GM12864 (cell line): ENCODE results near the gene CD300A.
"Not testable (repeated sequence)": the region's sequence is repeated elsewhere in the genome, so short reads cannot be mapped to it uniquely, and the experiment has no call there.

Experiments used
- DNase-seq: peaks from one replicate; pipeline ENCODE4 v3.0.0-alpha.2; 2011; ENCODE audit warnings: low read depth
- H3K4me3 ChIP-seq: 2 replicates; pipeline ENCODE4 v1.5.1; 2011; ENCODE audit warnings: mild to moderate bottlenecking, low read depth, low read length, control low read depth
- CTCF ChIP-seq: IDR thresholded peaks from 2 replicates; pipeline ENCODE4 v1.5.1; 2011; ENCODE audit warnings: low read depth, mild to moderate bottlenecking, moderate library complexity, low read length, control low read depth, inconsistent platforms; ENCODE audit errors: missing control alignments

The CD300A gene

GRCh38 chr17:74491626-74492025, 25.2 kb downstream of the CD300A start:
- no peak overlapping the region for H3K4me3 ChIP-seq
- no peak for DNase-seq
- no peak for TF ChIP-seq CTCF

DNA sequence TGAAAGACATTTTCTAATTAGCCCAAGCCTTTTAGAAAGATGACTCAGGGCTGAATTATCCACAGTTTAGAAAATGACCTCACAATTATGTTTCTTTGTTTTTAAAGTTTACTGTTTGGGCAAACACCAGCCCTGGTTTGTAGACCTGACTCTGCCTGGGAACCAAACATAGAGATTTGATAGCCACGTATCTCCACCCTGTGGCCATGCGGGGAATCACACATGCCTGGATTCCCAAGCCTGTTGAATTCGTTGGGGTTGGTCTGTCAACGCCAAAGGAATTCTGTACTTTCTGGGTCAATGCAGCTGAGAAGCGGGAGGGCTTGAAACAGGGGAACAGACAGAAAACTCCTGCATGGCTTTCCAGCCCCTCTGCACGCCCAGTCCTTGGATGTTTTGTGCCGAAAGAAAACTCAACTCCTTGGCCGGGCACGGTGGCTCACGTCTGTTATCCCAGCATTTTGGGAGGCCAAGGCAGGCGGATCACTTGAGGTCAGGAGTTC, 26.9 kb downstream of the CD300A start:
- DNase-seq: peak; percentile 25
- TF ChIP-seq CTCF: peak; percentile 94
- no peak overlapping the region for H3K4me3 ChIP-seq

GRCh38 chr17:74497471-74497870, 31.0 kb downstream of the CD300A start:
- no peak for DNase-seq
- no peak for TF ChIP-seq CTCF
- no peak overlapping the region for H3K4me3 ChIP-seq

- no peak overlapping the region for H3K4me3 ChIP-seq
- no peak for DNase-seq
- no peak for TF ChIP-seq CTCF
Measured at GRCh38 chr17:74499992-74500391, 33.6 kb downstream of the CD300A start.

- no peak for DNase-seq
- no peak for TF ChIP-seq CTCF
- no peak overlapping the region for H3K4me3 ChIP-seq
Measured at GRCh38 chr17:74502861-74503260, 36.4 kb downstream of the CD300A start.

DNA sequence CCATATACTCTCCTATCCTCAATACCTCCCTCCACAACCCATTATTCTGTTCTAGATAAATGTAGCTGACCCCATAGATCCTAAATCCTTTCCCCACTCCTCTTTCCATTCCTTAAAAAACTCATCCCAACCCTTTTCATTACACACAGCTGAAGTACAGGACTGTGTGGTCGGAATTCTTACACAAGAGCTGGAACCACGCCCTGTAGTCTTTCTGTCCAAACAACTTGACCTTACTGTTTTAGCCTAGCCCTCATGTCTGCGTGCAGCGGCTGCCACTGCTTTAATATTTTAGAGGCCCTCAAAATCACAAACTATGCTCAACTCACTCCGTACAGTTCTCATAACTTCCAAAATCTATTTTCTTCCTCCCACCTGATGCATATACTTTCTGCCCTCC, 37.5 kb downstream of the CD300A start:
- not testable (repeated sequence) for H3K4me3 ChIP-seq, DNase-seq

DNA sequence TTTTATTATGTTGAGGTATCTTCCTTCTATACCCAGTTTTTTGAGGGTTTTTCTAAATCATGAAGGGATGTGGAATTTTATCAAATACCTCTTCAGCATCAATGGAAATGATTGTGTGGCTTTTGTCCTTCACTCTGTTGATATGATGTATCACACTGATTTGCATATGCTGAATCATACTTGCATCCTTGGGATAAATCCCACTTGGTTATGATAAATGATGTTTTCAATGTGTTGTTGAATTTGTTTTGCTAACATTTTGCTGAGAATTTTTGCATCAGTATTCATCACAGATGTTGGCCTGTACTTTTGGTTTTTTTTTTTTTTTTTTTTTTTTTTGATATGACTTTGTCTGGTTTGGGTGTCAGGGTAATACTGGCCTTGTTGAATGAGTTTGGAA, 41.7 kb downstream of the CD300A start:
- H3K4me3 ChIP-seq: no peak overlapping the region
- DNase-seq: no peak
- no peak for TF ChIP-seq CTCF
